Esophagus muscularis mucosa (tissue), 4 donors: ENCODE results near the gene POLR3B. TPM values are rescaled to one million over a fixed set of nuclear protein-coding genes. Genes with fewer than 3 reads are reported as not detected.

Experiments
- DNase-seq: peaks from one replicate; pipeline ENCODE4 v3.0.0-alpha.2; 2017; ENCODE audit errors: extremely low spot score
- H3K27ac ChIP-seq, 4 donors: fragments of 200-600 bp; sonication (generic); replicated peaks in 1 of 4; 1 replicate in 3 of 4; 2 replicates in 1 of 4; pipeline ENCODE4 v1.5.1; 2016 to 2019; ENCODE audit warnings: mild to moderate bottlenecking in 1 of 4
- H3K27me3 ChIP-seq, 4 donors: fragments of 200-600 bp; sonication (generic); one replicate each; pipeline versions ENCODE4 v1.5.1 to v1.6.0; 2016 to 2019
- H3K36me3 ChIP-seq, 4 donors: fragments of 200-600 bp; sonication (generic); one replicate each; pipeline ENCODE4 v1.5.1; 2016 to 2019
- H3K4me1 ChIP-seq, 4 donors: fragments of 200-600 bp; sonication (generic); one replicate each; pipeline ENCODE4 v1.5.1; 2016 to 2019
- H3K4me3 ChIP-seq, 4 donors: fragments of 200-600 bp; sonication (generic); 1 replicate in 2 of 4; 2 replicates in 2 of 4; pipeline ENCODE4 v1.5.1; 2016 to 2019; ENCODE audit warnings: mild to moderate bottlenecking in 4 of 4, moderate library complexity in 1 of 4
- H3K9me3 ChIP-seq, 4 donors: fragments of 200-600 bp; sonication (generic); 1 replicate in 3 of 4; 2 replicates in 1 of 4; pipeline ENCODE4 v1.5.1; 2016 to 2019
- CTCF ChIP-seq, 3 experiments: fragments of 200-600 bp in 2 of 3; fragments of 450-650 bp in 1 of 3; sonication (generic) in 2 of 3; IDR thresholded peaks; one replicate each; pipeline ENCODE4 v1.5.1; 2017 to 2019; ENCODE audit warnings: antibody characterized with exemption in 3 of 3, mild to moderate bottlenecking in 2 of 3, moderate library complexity in 1 of 3
- EP300 ChIP-seq: sonication (generic); formaldehyde crosslinking; IDR thresholded peaks from one replicate; pipeline ENCODE4 v1.6.1; 2017; ENCODE audit warnings: antibody characterized with exemption
- POLR2A ChIP-seq: fragments of 450-650 bp; IDR thresholded peaks from one replicate; pipeline ENCODE4 v1.6.1; 2017; ENCODE audit warnings: antibody characterized with exemption, moderate library complexity, mild to moderate bottlenecking, low read depth
- POLR2AphosphoS5 ChIP-seq, 2 donors: sonication (generic); formaldehyde crosslinking; IDR thresholded peaks; one replicate each; pipeline ENCODE4 v1.6.1; 2017; ENCODE audit warnings: antibody characterized with exemption in 2 of 2
- WGBS: methylation state at CpG from one replicate; pipeline ENCODE4 v1.1.5; 2018; 5-methylcytosine and 5-hydroxymethylcytosine counted together
- intact Hi-C: fragments of 100-400 bp; cut with DNase I; formaldehyde crosslinking; loops from one replicate; pipeline ENCODE4 v1.15.1; 2023
- total RNA-seq, 4 donors: library from RNA; depleted of rRNA; stranded (reverse); fragments of >200 nt; gene quantifications; one replicate each; pipeline versions ENCODE4 v1.1.0 to v1.2.1, GENCODE V29; 2016

Gene POLR3B
- total RNA-seq, 4 donors from 2014 or later = 4.2 to 6.1 (median 5.3) TPM

GRCh38 chr12:106493531-106493930 lies 136.0 kb downstream of the POLR3B start:
- H3K4me1 ChIP-seq = no peaks in the 10 kb centered on the region
- H3K27me3 ChIP-seq = no peaks in the 10 kb centered on the region
- H3K9me3 ChIP-seq = no peaks in the 10 kb centered on the region
- no peak overlapping the region for H3K4me3 ChIP-seq
- intact Hi-C loops = no loop called here
- H3K27ac ChIP-seq = no peak overlapping the region
- 82% methylated on average over 4 of the region's 4 CpGs for WGBS
- DNase-seq = no peak
- H3K36me3 ChIP-seq = peaks cover 0 to 27% (median 13%) of the 10 kb centered on the region in 4 donors
- TF ChIP-seq CTCF (IDR thresholded peaks at IDR 0.05) (no peak), EP300 (no peak), POLR2AphosphoS5 (IDR thresholded peaks at IDR 0.05) (no peak), POLR2A (no peak)

GRCh38 chr12:106495354-106495965 lies 137.9 kb downstream of the POLR3B start:
- H3K27ac ChIP-seq = no peak overlapping the region
- H3K4me1 ChIP-seq = no peaks in the 10 kb centered on the region
- H3K27me3 ChIP-seq = no peaks in the 10 kb centered on the region
- H3K36me3 ChIP-seq = peaks cover 0 to 40% (median 20%) of the 10 kb centered on the region in 4 donors
- no peak overlapping the region for H3K4me3 ChIP-seq
- intact Hi-C loops = no loop called here
- TF ChIP-seq POLR2AphosphoS5 (IDR thresholded peaks at IDR 0.05) (no peak), CTCF (IDR thresholded peaks at IDR 0.05) (no peak), POLR2A (no peak), EP300 (no peak)
- 76% methylated on average over 5 of the region's 5 CpGs for WGBS
- no peaks in the 10 kb centered on the region for H3K9me3 ChIP-seq
- no peak for DNase-seq

GRCh38 chr12:106498056-106498455 lies 140.5 kb downstream of the POLR3B start:
- no peak overlapping the region for H3K4me3 ChIP-seq
- no peaks in the 10 kb centered on the region for H3K9me3 ChIP-seq
- peaks cover 9 to 64% (median 33%) of the 10 kb centered on the region in 4 donors for H3K36me3 ChIP-seq
- H3K27ac ChIP-seq = no peak overlapping the region
- intact Hi-C loops = no loop called here
- 58% methylated on average over 7 of the region's 7 CpGs for WGBS
- H3K4me1 ChIP-seq = no peaks in the 10 kb centered on the region
- no peaks in the 10 kb centered on the region for H3K27me3 ChIP-seq
- TF ChIP-seq POLR2A (no peak), EP300 (no peak), POLR2AphosphoS5 (IDR thresholded peaks at IDR 0.05) (no peak)
- DNase-seq = no peak

- Histone ChIP-seq H3K36me3 (peaks cover 13 to 74% (median 45%) of the 10 kb centered on the region in 4 donors), H3K9me3 (no peaks in the 10 kb centered on the region), H3K27ac (no peak overlapping the region), H3K4me3 (no peak overlapping the region), H3K4me1 (no peaks in the 10 kb centered on the region), H3K27me3 (no peaks in the 10 kb centered on the region)
- 90% methylated on average over 2 of the region's 2 CpGs for WGBS
- intact Hi-C loops = no loop called here
- no peak for DNase-seq
- TF ChIP-seq EP300 (no peak), POLR2AphosphoS5 (IDR thresholded peaks at IDR 0.05) (no peak), CTCF (IDR thresholded peaks at IDR 0.05) (no peak), POLR2A (no peak)
Measured at GRCh38 chr12:106499628-106500027, 142.1 kb downstream of the POLR3B start.

GRCh38 chr12:106506691-106507090 lies 149.1 kb downstream of the POLR3B start:
- Histone ChIP-seq H3K4me3 (no peak overlapping the region), H3K9me3 (no peaks in the 10 kb centered on the region), H3K27me3 (no peaks in the 10 kb centered on the region), H3K36me3 (peaks cover 21 to 68% (median 34%) of the 10 kb centered on the region in 4 donors), H3K27ac (no peak overlapping the region), H3K4me1 (no peaks in the 10 kb centered on the region)
- intact Hi-C loops = no loop called here
- no peak for DNase-seq
- WGBS = 77% methylated on average over 9 of the region's 9 CpGs
- no peak for TF ChIP-seq CTCF (IDR thresholded peaks at IDR 0.05)
- TF ChIP-seq EP300 = no peak
